Hepatocyte (in vitro differentiated cells): ENCODE measurements around the gene P4HA3.

Source experiments
- EZH2 ChIP-seq: fragments of 200-600 bp; sonication (generic); IDR thresholded peaks from 2 replicates; pipeline ENCODE4 v1.6.1; 2016; ENCODE audit warnings: antibody characterized with exemption, mild to moderate bottlenecking, borderline replicate concordance
- EZH2phosphoT487 ChIP-seq: fragments of 200-600 bp; sonication (generic); IDR thresholded peaks from one replicate; pipeline ENCODE4 v1.6.1; 2018; ENCODE audit warnings: antibody characterized with exemption, mild to moderate bottlenecking, low read depth, moderate library complexity; ENCODE audit not compliant: unreplicated experiment, severe bottlenecking
- TF ChIP-seq, protein P1 (sequence below): fragments of 200-600 bp; sonication (generic); IDR thresholded peaks from 2 replicates; pipeline ENCODE4 v1.5.1; 2016; ENCODE audit warnings: antibody characterized with exemption, mild to moderate bottlenecking; ENCODE audit not compliant: poor library complexity

DNA sequence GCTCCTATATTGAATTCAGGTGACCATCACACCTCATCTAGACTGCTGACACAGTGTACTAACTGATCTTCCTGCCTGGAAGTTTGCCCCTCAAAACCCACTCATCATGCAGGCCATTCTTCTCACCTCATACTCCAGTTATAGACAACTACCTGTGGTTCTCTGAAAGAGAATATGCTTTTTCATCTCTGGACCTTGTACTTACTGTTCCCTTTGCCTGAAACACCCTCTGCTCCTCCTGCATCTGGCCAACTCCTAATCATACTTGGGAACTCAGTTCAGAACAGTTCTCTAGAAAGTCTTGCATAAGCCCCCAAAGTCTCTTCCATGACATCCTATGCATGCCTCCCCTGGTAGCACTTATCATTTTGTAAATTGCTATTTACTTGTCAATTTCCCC, 28.2 kb upstream of the P4HA3 start:
- TF ChIP-seq, protein P1, sequence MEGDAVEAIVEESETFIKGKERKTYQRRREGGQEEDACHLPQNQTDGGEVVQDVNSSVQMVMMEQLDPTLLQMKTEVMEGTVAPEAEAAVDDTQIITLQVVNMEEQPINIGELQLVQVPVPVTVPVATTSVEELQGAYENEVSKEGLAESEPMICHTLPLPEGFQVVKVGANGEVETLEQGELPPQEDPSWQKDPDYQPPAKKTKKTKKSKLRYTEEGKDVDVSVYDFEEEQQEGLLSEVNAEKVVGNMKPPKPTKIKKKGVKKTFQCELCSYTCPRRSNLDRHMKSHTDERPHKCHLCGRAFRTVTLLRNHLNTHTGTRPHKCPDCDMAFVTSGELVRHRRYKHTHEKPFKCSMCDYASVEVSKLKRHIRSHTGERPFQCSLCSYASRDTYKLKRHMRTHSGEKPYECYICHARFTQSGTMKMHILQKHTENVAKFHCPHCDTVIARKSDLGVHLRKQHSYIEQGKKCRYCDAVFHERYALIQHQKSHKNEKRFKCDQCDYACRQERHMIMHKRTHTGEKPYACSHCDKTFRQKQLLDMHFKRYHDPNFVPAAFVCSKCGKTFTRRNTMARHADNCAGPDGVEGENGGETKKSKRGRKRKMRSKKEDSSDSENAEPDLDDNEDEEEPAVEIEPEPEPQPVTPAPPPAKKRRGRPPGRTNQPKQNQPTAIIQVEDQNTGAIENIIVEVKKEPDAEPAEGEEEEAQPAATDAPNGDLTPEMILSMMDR, result no peak
- TF ChIP-seq EZH2, result no peak
- no peak for TF ChIP-seq EZH2phosphoT487
